Esophagus muscularis mucosa (tissue), 4 donors: ENCODE results near the gene FRK. TPM values are rescaled to one million over a fixed set of nuclear protein-coding genes. Genes with fewer than 3 reads are reported as not detected.

Experiments
- DNase-seq: peaks from one replicate; pipeline ENCODE4 v3.0.0-alpha.2; 2017; ENCODE audit errors: extremely low spot score
- H3K27ac ChIP-seq, 4 donors: fragments of 200-600 bp; sonication (generic); replicated peaks in 1 of 4; 1 replicate in 3 of 4; 2 replicates in 1 of 4; pipeline ENCODE4 v1.5.1; 2016 to 2019; ENCODE audit warnings: mild to moderate bottlenecking in 1 of 4
- H3K27me3 ChIP-seq, 4 donors: fragments of 200-600 bp; sonication (generic); one replicate each; pipeline versions ENCODE4 v1.5.1 to v1.6.0; 2016 to 2019
- H3K36me3 ChIP-seq, 4 donors: fragments of 200-600 bp; sonication (generic); one replicate each; pipeline ENCODE4 v1.5.1; 2016 to 2019
- H3K4me1 ChIP-seq, 4 donors: fragments of 200-600 bp; sonication (generic); one replicate each; pipeline ENCODE4 v1.5.1; 2016 to 2019
- H3K4me3 ChIP-seq, 4 donors: fragments of 200-600 bp; sonication (generic); 1 replicate in 2 of 4; 2 replicates in 2 of 4; pipeline ENCODE4 v1.5.1; 2016 to 2019; ENCODE audit warnings: mild to moderate bottlenecking in 4 of 4, moderate library complexity in 1 of 4
- H3K9me3 ChIP-seq, 4 donors: fragments of 200-600 bp; sonication (generic); 1 replicate in 3 of 4; 2 replicates in 1 of 4; pipeline ENCODE4 v1.5.1; 2016 to 2019
- CTCF ChIP-seq, 3 experiments: fragments of 200-600 bp in 2 of 3; fragments of 450-650 bp in 1 of 3; sonication (generic) in 2 of 3; IDR thresholded peaks; one replicate each; pipeline ENCODE4 v1.5.1; 2017 to 2019; ENCODE audit warnings: antibody characterized with exemption in 3 of 3, mild to moderate bottlenecking in 2 of 3, moderate library complexity in 1 of 3
- EP300 ChIP-seq: sonication (generic); formaldehyde crosslinking; IDR thresholded peaks from one replicate; pipeline ENCODE4 v1.6.1; 2017; ENCODE audit warnings: antibody characterized with exemption
- POLR2A ChIP-seq: fragments of 450-650 bp; IDR thresholded peaks from one replicate; pipeline ENCODE4 v1.6.1; 2017; ENCODE audit warnings: antibody characterized with exemption, moderate library complexity, mild to moderate bottlenecking, low read depth
- POLR2AphosphoS5 ChIP-seq, 2 donors: sonication (generic); formaldehyde crosslinking; IDR thresholded peaks; one replicate each; pipeline ENCODE4 v1.6.1; 2017; ENCODE audit warnings: antibody characterized with exemption in 2 of 2
- WGBS: methylation state at CpG from one replicate; pipeline ENCODE4 v1.1.5; 2018; 5-methylcytosine and 5-hydroxymethylcytosine counted together
- intact Hi-C: fragments of 100-400 bp; cut with DNase I; formaldehyde crosslinking; loops from one replicate; pipeline ENCODE4 v1.15.1; 2023
- total RNA-seq, 4 donors: library from RNA; depleted of rRNA; stranded (reverse); fragments of >200 nt; gene quantifications; one replicate each; pipeline versions ENCODE4 v1.1.0 to v1.2.1, GENCODE V29; 2016

The FRK gene
- total RNA-seq, 4 donors from 2014 or later, result 0.17 to 0.57 (median 0.40) TPM

- H3K4me1 ChIP-seq, result no peaks in the 10 kb centered on the region
- no peak overlapping the region for H3K27ac ChIP-seq
- DNase-seq, result no peak
- intact Hi-C loops, result no loop called here
- no peaks in the 10 kb centered on the region for H3K9me3 ChIP-seq
- WGBS, result 55% methylated on average over 2 of the region's 2 CpGs
- H3K36me3 ChIP-seq, result no peaks in the 10 kb centered on the region
- no peak overlapping the region for H3K4me3 ChIP-seq
- TF ChIP-seq POLR2AphosphoS5 (IDR thresholded peaks at IDR 0.05), result no peak
- TF ChIP-seq CTCF (IDR thresholded peaks at IDR 0.05), result no peak
- TF ChIP-seq EP300, result no peak
- no peak for TF ChIP-seq POLR2A
- no peaks in the 10 kb centered on the region for H3K27me3 ChIP-seq
Observed at GRCh38 chr6:115914098-115914497, 146.6 kb downstream of the FRK start.

GRCh38 chr6:115909923-115910546, 150.7 kb downstream of the FRK start:
- Histone ChIP-seq H3K36me3 (no peaks in the 10 kb centered on the region), H3K27ac (no peak overlapping the region), H3K4me1 (peaks cover 0 to 4% (median 0%) of the 10 kb centered on the region in 4 donors), H3K27me3 (no peaks in the 10 kb centered on the region), H3K4me3 (no peak overlapping the region), H3K9me3 (no peaks in the 10 kb centered on the region)
- DNase-seq, result no peak
- TF ChIP-seq EP300, result no peak
- TF ChIP-seq POLR2A, result no peak
- TF ChIP-seq POLR2AphosphoS5 (IDR thresholded peaks at IDR 0.05), result no peak
- WGBS, result 75% methylated on average over 6 of the region's 9 CpGs
- intact Hi-C loops, result no loop called here

GRCh38 chr6:115908906-115909559, 151.7 kb downstream of the FRK start:
- intact Hi-C loops, result no loop called here
- 68% methylated on average over 5 of the region's 5 CpGs for WGBS
- no peak for DNase-seq
- TF ChIP-seq POLR2A, result no peak
- no peak for TF ChIP-seq POLR2AphosphoS5 (IDR thresholded peaks at IDR 0.05)
- no peak for TF ChIP-seq EP300
- no peak for TF ChIP-seq CTCF (IDR thresholded peaks at IDR 0.05)
- H3K27ac ChIP-seq, result no peak overlapping the region
- H3K9me3 ChIP-seq, result no peaks in the 10 kb centered on the region
- H3K36me3 ChIP-seq, result no peaks in the 10 kb centered on the region
- peaks cover 0 to 9% (median 0%) of the 10 kb centered on the region in 4 donors for H3K4me1 ChIP-seq
- no peak overlapping the region for H3K4me3 ChIP-seq
- H3K27me3 ChIP-seq, result no peaks in the 10 kb centered on the region

- 47% methylated on average over 5 of the region's 5 CpGs for WGBS
- Histone ChIP-seq H3K4me3 (no peak overlapping the region), H3K27ac (no peak overlapping the region)
Observed at GRCh38 chr6:115905471-115905870, 155.2 kb downstream of the FRK start.

More at GRCh38 chr6:115905471-115905870, 155.2 kb downstream of the FRK start:
- intact Hi-C loops, result no loop called here
- H3K27me3 ChIP-seq, result no peaks in the 10 kb centered on the region
- no peak for TF ChIP-seq CTCF (IDR thresholded peaks at IDR 0.05)
- no peak for TF ChIP-seq POLR2A
- TF ChIP-seq EP300, result no peak
- TF ChIP-seq POLR2AphosphoS5 (IDR thresholded peaks at IDR 0.05), result no peak
- no peak for DNase-seq
- H3K4me1 ChIP-seq, result peaks cover 0 to 9% (median 0%) of the 10 kb centered on the region in 4 donors
- H3K36me3 ChIP-seq, result no peaks in the 10 kb centered on the region
- no peaks in the 10 kb centered on the region for H3K9me3 ChIP-seq
